ENCODE results near the gene C10orf71.

The C10orf71 gene

DNA sequence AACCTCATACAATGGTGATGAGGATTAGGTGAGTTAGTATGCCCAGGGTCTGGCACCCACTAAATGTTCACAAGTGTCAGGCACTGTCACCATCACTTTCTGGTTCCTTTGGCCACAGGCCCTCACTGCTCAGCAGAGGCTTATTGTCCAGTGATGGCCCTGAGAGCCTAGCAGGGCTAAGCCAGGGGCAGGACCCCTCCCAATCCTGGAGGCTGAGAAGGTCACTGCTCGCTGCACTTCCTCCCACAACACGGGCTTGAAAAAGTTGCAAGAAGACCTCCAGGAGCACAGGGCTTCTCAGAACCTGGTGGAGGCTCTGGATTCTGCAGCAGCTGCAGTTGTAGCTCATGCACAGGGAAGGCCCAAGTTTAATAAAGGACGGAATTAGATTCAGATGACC, 48.9 kb downstream of the C10orf71 start:
- DNase-seq: no peak

DNA sequence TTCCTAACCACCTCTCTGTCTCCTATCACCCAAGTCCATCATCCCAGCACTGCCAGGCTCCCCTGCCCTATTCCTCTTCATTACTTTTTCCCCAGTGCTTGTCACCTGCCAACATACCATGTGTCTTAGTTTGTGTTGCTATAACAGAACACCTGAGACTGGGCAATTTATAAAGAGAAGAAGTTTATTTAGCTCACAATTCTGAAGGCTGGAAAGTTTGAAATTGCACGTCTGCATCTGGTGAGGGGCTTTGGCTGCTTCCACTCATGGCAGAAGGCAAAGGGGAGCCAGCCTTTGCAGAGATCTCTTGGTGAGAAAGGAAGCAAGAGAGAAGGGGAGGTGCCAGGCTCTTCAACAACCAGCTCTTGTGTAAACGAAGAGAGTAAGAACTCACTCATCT, 49.6 kb downstream of the C10orf71 start:
- no peak for DNase-seq

DNA sequence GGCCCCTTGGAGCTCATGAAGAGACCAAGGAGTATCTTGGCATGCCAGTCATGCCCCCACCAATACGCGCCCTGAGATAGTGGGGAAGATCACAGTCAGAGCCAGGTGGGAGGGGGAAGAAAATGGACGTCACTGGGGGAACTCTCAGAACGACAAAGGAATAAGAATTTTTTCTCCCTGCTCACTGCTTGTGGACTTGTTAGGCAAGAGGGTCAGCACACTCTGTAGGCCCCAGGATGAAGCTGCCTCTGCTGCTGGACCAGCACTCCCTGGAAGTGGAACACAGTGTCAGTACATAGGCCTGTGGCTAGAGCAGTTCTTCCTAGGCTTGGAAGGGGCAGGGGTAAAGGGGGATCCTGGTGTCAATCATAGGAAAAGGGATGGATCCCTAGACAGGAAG, 50.4 kb downstream of the C10orf71 start:
- DNase-seq: no peak

DNA sequence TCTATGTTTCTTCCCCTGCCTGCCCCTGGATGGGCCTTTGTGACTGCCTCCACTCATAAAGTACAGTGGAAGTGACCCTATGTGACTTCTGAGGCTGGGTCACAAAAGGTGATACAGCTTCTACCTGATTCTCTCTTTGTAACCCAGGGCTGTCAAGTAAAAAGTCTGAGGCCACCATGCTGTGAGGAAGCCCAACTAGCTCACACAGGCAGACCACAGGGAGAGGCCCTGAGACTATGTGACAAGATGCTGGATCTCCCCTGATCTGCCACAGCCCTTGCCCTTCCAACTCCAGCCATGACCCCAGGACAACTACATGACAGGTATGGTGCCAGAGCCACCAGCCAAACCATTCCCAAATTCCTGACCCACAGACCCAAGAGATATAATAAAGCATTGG, 51.2 kb downstream of the C10orf71 start:
- no peak for DNase-seq

DNA sequence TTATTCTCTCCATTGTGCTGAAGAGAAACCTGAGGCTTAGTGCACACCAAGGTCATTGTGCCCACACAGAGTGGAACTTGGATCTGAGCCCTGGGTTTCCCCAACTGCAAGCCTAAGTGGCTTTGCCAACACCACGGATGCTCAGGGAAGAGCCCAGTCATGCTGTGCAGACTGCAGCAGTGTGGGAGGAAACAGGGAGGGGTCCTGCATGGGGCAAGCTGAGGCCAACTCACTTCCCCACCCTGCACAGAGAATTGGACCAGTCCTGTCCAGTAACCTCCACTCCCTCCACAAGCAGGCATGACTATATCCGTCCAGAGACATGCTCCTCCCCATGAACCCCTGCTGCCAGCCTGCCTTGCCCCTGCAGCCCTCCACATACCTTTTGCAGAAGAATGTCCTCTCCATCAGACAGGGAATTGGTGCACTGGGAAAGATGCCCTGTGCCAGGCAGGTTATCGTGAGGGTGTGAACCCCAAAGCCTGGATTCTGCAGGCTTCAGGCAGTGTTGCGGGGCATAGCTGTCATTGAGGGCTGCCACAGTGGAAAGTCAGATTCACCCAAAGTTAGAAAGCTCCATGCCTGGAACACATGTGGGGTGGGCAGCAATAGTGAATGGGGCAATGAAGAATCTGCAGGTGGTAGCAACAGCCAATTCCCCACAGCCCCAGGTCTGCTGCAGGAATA, 52.0 kb downstream of the C10orf71 start:
- DNase-seq: no peak

DNA sequence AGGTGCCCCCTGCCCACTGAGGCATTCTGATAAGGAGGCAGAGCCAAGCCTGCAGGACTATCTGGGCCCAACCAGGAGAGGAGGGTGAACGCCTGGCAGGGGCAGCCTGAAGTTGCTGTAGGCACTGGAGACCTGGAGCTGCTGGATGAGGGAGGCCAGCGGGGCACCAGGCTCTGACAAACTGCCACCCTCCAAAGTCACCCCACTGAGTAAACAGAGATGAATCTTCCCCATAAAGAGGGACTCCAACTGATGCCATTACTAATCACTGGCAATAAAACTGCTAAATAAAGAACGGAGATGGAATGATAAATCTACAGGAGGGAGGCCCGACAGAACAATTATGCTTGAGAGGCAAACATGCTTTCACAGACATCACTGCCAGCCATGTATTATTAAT, 52.7 kb downstream of the C10orf71 start:
- DNase-seq: no peak

DNA sequence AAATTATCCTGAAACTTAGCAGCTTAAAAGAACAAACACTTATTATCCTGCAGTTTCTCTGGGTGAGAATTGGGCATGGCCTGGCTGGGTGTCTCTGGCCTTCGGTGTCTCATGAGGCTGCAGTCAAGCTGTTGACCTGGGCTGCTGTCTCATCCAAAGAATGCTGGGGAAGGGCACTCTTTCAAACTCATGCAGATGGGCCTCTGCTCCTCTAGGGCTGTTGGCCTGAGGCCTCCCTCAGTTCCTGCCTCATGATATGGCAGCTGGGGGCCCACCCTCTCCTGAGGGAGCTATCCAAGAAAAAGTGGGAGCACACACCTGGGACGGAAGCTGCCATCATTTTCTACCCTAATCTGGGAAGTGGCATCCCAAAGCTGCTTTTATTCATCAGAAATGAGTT, 53.4 kb downstream of the C10orf71 start:
- no peak for DNase-seq

DNA sequence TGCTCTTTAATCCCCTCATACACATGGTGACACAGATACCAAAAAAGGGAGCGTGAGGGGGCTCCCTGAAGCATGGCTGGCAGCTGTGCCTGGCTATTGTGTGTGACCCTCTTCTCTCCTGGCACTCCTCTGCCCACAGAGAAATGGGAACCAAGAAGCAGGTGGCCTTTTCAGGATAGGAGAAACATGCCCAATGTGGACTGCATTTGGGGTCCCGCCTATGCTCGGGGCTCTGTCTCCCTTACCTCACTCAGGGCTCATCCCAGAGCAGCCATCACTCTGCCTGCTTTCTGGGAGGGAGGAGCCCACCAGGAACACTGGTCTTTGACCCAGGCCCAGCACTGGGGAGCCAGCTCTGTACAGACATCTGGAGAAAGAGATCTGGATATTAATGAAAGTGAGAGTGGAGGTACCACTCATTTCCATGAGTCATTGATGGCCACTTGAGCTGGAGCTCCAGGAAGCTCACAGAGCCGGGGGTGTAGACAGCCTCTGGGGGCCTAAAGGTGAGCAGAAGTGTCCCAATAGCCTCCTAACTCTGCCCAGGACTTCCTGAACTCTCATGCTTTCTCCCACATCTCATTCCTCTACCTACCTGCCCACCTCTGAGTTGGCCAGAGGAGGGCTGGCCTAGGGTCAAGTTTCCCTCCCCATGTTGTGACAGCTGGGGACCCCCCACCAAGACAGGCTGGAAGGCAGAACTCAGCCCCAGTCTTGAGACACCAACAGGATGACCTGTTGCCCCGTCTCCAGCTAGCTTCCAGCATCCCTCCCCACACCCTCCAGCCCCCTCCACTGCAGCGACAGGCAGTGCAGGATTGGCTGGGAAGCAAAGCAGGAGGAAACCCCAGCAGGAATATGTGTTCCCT, 54.3 kb downstream of the C10orf71 start:
- DNase-seq: no peak

DNA sequence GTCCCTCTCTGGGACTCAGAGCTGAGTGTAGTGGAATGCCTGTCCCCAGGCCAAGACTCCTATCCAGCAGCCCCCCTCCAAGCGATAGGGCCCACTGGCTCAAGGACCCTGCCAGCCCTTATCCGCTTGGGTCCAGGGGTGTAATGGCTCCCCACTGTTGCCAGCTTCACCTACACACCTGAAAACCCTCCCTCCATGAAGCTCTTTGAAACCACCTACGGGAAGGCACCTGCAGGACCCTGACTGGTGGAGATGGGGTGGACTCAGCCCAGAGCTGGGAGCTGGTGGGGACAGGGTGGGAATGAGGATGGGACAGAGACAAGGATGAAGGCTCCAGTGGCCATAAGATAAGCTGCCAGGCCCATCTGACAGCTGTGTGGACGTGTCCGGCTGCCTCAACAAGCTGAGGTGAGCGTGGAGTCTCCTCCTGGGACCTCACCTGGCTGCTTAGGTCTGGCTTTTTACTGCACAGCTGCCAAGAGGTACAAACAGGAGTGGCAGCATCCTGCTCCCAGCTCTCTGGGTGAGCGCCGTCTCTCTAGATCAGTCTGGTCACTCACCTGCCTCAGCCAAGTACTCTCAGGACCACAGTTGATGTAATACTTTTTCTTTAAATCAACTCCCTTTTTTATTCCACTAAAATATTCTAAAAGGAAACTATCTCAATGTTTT, 55.1 kb downstream of the C10orf71 start:
- no peak for DNase-seq

DNA sequence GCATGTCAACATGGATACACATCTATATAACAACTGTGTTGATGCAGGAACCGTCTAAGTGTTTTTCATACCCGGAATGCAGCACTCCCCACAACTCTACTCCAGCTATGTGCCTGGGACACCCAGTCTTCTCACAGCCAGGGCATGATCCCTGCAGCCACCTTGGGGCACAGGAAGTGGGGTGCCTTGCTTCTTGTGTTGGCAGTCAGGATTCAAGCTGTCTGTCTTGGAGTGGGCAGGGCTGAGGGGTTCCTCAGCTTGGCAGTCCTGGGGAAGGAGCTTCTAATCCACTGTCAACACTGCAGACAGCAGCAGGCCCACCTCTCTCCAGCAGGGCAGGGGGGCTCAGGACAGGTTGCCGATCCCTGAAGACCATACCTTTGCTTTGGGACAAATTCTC, 55.6 kb downstream of the C10orf71 start:
- DNase-seq: no peak

DNA sequence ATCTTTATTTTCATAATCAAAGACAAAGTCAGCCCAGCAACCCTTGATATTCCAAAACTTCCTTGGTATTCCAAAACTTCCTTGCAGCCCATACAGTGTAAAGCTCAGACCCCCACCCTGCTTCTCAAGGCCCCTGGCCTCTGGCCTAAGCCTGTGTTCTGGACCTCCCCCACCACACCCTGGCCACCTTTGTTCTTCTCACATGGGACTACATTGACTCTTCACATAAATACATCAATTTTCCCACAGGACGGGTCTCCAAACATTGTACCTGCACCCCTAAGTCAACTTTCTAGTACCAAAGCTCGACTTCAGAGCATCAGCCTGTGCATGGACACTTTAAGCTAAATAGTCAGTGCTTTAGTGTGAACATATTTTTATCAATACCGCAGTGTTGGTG, 56.3 kb downstream of the C10orf71 start:
- DNase-seq: no peak

DNA sequence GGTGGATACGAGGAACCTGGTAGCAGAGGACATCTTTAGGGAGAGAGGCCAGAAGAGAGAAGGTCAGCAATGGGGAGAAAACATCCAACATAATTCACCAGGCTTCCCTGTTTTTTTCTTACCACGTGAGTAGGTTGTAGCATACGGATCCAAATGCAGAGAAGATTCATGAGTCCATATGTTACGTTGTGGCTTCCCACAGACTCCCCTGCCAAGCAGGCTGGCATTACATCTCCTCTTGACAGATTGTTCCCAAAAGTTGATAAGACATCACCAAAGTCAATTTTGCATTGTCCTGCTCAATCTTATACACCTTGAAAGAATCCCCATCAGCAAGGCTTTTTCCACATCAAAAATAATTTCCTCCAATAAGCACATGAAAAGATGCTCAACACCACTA, 57.2 kb downstream of the C10orf71 start:
- no peak for DNase-seq

DNA sequence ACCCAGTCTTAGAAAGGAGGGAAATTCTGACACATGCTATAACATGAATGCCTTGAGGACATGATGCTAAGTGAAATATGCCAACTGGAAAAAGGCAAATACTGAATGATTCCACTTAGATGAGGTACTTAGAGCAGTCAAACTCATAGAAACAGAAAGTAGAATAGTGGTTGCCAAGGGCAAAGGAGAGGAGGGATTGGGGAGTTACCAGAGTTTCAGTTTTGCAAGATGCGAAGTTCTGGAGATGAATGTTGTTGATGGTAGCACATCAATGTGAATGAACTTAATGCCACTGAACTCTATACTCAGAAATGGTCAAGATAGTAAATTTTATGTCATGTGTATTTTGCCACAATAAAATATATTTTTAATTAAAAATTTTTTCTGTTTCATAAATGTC, 58.0 kb downstream of the C10orf71 start:
- DNase-seq: no peak

DNA sequence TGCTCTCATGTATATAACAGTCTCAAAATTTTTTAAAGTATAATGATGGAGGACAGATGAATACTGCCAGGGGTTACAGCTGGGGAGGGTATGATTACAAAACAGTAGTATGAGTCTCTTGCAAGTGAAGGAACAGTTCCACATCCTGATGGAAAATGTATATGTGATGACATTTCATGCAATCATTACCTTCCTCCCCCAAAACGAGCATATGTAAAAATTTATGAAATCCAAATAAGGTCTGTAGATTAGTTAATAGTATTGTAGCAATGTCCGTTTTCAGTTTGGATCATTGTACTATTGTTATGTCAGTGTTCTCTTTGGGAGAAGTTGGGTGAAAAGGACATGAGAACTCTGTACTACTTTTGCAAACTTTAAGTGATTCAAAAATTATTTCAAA, 58.9 kb downstream of the C10orf71 start:
- no peak for DNase-seq

DNA sequence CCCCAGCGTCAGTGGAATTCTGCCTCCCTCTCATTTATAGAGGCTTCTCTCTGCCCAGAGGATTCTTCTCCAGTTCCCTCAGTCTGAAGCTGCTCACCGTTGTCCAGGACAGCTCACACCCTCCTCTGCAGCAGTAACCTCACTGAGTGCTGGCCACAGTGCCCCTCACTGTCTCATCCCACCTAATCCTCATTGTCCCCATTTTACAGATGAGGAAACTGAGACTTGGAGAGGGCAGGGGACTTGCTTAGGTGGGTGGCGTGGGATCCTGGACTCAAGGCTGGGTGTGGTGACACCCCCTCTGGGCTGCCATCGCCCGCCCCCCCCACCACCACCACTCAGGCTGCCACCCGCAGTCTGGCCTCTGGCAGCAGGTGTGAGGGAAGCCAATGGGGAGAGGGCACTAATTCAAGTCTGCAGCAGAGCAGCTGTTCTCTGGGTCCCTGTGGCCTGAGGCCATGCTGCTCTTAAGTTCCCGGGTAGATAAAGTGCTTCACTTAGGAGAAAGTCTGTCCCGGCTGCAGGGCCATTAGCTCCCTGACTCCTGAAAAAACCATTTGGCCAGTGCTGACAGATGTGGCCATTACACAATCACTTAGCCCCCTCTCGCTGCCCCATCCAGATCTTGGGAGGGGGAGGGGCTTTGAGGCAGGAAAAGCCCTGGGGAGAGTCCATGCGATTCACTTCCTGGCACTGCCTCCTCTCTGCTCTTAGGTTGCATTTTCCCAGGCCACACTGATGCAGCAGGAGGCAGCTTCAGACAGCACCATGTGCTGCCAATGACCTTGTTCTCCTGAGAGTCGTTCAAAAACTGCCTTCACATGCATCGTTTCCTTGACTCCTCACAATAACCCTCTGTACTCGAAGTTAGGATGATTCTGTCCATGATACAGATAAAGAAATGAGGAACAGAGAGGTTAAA, 60.6 kb downstream of the C10orf71 start:
- no peak for DNase-seq

DNA sequence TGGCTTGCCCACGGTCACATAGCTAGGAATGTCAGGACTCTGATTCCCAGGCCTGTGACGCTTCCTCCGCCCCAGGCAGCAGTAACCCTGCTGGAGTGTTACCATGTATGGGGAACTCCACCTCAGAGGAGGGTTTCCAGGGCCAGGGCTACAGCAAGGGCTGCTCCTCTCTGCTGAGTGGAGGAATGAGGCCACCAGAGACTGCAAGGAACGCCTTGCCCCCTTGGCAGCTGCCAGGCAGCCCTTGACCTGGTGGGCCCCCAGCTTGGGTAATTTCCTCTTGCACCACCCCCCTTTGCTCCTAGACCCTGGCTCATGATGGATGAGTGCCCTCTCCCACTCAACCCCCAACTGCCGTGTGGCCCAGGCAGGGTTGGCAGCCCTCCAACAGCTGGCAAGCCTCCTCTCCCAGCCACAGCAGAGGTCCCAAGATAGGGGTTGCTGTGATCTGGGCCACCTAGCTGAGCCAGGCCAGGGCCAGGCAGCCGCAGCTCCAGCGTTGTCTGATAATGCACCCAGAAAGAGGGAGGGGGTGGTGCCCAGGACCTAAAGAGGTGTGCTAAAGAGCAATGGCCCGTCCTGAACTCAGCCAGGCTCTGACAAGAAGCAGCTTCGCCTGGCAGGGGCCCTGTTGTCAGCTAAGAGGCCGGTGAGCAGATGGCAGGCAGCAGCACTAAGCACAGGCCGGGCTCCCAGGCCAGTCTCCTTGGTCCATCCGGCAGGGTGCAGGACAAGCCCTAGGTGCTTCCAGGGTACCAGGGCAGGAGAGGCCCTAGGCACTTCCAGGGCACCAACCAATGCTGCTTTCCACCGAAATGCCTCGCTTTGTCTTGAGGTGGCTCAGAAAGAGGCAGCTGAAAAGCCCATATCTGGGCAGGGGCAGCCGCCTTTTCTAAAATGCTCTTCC, 61.6 kb downstream of the C10orf71 start:
- no peak for DNase-seq

DNA sequence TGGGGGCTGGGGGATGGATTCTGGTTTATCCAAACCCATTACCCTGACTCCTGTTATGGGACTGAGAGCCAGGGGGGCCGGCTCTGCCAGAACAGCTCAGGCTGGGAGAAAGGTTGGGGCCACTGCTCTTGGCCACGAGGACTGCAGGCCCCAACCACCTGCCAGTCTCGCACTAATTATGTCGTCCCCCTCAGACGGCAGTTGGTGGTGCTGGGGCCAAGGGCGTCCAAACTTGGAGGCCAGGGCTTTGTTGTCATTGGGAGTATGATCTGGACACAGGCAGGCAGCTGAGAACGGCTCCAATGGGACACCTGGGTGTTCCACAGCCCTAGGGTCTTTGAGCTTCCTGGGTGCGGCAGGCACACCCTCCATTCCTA, 62.2 kb downstream of the C10orf71 start:
- DNase-seq: no peak

DNA sequence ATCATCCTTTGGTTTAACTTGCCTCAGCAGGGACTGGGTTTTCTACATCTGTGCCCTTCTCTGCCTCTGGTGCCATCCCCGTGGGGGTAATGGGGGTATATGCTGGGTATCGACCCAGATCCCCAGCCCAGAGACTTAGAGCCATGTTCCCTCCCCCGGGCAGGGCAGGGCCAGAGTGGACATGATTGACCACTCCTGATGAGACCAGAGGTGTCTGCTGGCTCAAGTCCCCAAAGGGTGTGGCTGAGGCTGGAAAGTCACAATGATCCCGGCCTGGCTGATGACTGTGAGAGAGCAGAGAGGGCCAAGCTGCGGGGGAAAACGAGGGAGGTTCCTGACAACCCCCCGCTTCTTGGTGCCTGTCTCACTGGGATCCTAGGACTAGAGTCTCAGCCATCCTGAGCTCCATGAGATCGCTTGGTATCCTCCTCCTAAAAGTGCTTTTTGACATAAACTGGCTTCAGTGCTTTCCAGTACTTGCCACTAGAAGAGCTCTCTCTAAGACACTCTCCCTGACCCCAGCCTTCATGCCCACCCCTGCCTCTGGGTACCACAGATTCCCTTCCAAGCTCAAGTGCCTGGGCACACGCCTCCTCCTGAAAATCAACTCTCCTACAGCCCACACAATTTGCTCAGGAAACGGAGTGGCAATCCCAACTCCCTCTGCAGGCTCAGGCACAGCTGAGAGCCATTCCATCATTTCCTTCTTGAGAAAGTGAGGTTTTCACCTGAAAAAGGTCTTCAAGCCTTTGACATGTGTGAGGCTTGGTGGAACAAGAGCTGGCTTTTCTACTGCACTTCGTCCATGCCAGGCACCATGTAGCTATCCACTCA, 63.0 kb downstream of the C10orf71 start:
- DNase-seq: no peak

DNA sequence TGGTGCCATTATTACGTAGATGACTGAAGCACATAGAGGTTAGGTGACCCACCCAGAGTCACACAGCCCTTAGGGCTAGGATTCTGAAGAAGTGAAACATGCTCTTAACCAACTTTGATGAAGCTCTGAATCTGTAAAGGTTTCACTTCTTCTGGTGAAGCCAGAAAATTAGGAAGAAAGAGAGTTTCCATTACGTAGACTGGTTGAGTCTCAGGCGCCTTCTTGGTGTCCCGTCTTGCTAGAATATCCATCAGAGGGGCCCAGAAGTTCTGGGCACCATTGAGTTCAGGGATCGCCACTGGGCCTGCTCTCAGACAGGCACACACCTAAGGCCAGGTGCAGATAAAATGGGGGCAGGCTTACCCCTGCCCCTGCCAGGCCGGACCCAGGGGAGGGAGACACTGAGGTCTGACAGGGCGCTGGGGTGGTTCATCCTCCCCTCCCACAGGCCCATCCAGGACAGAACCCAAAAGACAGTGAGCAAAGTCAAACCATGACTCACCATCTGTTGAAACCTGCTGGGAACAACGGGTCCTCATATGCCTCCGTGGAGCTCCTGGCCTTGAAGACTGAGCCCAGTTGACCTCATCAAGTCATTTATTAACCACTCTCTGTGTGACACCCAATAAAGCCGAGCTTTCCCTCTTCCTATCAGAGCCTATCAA, 63.8 kb downstream of the C10orf71 start:
- DNase-seq: no peak

DNA sequence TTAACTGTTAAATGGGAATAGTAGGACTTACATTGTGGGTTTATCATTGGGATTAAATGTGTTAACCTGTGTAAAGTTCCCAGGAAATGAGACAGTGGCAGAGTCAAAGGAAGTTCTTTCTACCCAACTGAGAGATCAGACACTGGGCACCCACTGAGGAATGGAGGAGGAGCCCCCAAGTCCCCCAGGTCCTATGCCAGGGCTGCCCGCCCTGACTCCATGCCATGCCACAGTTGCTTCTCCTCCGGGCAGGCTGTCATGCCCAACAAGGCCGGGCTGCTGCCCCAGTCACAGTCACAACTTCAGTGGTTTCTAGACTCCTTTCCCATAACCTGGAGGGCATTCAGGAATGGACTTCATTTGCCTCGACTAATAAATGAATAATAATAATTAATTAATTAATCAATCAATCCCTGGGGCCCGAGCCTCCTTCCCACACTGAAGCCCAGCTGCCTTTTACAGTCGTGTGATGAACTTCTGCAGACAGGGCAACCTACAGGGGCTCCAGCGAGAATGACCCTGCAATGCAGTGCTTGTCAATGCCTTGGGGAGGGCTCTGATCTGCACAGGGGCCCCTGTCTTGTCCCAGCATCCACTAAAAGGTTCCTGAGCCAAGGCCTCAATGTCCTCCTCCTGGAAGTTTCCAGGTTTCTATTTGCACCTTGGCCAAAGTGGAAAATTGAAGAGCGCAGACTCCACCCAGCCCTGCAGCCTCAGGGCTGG, 64.5 kb downstream of the C10orf71 start:
- no peak for DNase-seq
